Mesendoderm (in vitro differentiated cells): ENCODE data around the gene CCDC9B.

ENCODE experiments used
- DNase-seq: peaks from one replicate; pipeline ENCODE4 v3.0.0; 2013
- H2AK5ac ChIP-seq: 2 replicates; pipeline ENCODE4 v1.6.1; 2013; ENCODE audit warnings: low read length, inconsistent platforms
- H2BK120ac ChIP-seq: 2 replicates; pipeline ENCODE4 v1.6.1; 2013; ENCODE audit warnings: low read depth, mild to moderate bottlenecking, low read length, moderate library complexity, mixed read lengths
- H2BK15ac ChIP-seq: replicated peaks from 2 replicates; pipeline ENCODE4 v1.6.1; 2013; ENCODE audit warnings: low read depth, mild to moderate bottlenecking, moderate library complexity
- H2BK5ac ChIP-seq: 2 replicates; pipeline ENCODE4 v1.6.1; 2013; ENCODE audit warnings: low read length, inconsistent platforms
- H3K18ac ChIP-seq: 2 replicates; pipeline ENCODE4 v1.6.1; 2013; ENCODE audit warnings: mild to moderate bottlenecking, low read length, mixed read lengths
- H3K23ac ChIP-seq: one replicate; pipeline ENCODE4 v1.6.1; 2013; ENCODE audit warnings: low read length
- H3K27ac ChIP-seq: 2 replicates; pipeline ENCODE4 v1.5.1; 2013; ENCODE audit warnings: low read depth, mild to moderate bottlenecking, inconsistent platforms, low read length, moderate library complexity
- H3K27me3 ChIP-seq: 2 replicates; pipeline ENCODE4 v1.6.1; 2013; ENCODE audit warnings: low read length, control low read depth, mild to moderate bottlenecking, inconsistent platforms; ENCODE audit not compliant: insufficient read depth, poor library complexity
- H3K36me3 ChIP-seq: 2 replicates; pipeline ENCODE4 v1.6.1; 2013; ENCODE audit warnings: low read length, inconsistent platforms; ENCODE audit not compliant: control insufficient read depth, insufficient read depth
- H3K4ac ChIP-seq: one replicate; pipeline ENCODE4 v1.6.1; 2013; ENCODE audit warnings: low read depth, mild to moderate bottlenecking, low read length, moderate library complexity
- H3K4me1 ChIP-seq: 2 replicates; pipeline ENCODE4 v1.6.1; 2013; ENCODE audit warnings: low read depth, low read length, inconsistent platforms; ENCODE audit not compliant: control insufficient read depth
- H3K4me2 ChIP-seq: 2 replicates; pipeline ENCODE4 v1.6.1; 2013; ENCODE audit warnings: low read length
- H3K4me3 ChIP-seq: 2 replicates; pipeline ENCODE4 v1.5.1; 2013; ENCODE audit warnings: mild to moderate bottlenecking, low read length
- H3K56ac ChIP-seq: one replicate; pipeline ENCODE4 v1.6.1; 2013; ENCODE audit warnings: low read length
- H3K79me1 ChIP-seq: 2 replicates; pipeline ENCODE4 v1.6.1; 2013; ENCODE audit warnings: low read length, inconsistent platforms
- H3K79me2 ChIP-seq: 2 replicates; pipeline ENCODE4 v1.6.1; 2013; ENCODE audit warnings: mild to moderate bottlenecking, low read length; ENCODE audit not compliant: control insufficient read depth, insufficient read depth
- H3K9ac ChIP-seq: 2 replicates; pipeline ENCODE4 v1.6.1; 2013; ENCODE audit warnings: low read length, inconsistent platforms
- H4K5ac ChIP-seq: one replicate; pipeline ENCODE4 v1.6.1; 2013; ENCODE audit warnings: low read length
- H4K8ac ChIP-seq: one replicate; pipeline ENCODE4 v1.6.1; 2013; ENCODE audit warnings: low read depth, mild to moderate bottlenecking, control low read depth, low read length, moderate library complexity
- WGBS: extraction: QIAGEN DNeasy Blood & Tissue Kit; methylation state at CpG from one replicate; pipeline ENCODE4 v1.1.7; 2013; ENCODE audit warnings: low lambda C conversion rate, missing lambda C conversion rate; ENCODE audit not compliant: insufficient coverage; ENCODE audit errors: extremely low coverage; 5-methylcytosine and 5-hydroxymethylcytosine counted together

Gene CCDC9B

DNA sequence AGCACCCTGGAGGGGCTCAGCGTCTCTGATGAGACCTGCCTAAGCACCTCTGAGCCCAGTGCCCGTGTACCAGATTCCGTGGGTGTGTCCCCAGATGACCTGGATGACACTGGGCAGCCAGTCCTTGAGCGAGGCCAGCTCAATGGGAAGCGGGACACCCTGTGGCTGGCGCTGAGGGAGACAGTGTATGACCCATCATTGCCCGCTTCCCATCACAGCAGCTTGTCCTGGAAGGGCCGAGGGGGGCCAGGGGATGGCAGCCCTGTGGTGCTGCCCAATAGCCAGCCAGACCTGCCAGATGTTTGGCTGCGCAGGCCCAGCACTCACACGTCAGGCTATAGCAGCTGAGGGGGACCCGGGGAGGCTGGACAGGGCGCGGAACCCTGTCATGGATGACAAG is 29.2 kb upstream of the CCDC9B start:
- Histone ChIP-seq H2BK5ac (no peak overlapping the region), H2BK15ac (no peak overlapping the region), H3K79me2 (no peaks in the 10 kb centered on the region), H3K27ac (no peak overlapping the region), H3K4ac (no peak overlapping the region), H3K56ac (no peak overlapping the region), H3K4me1 (peaks cover 2% of the 10 kb centered on the region), H2BK120ac (no peak overlapping the region), H3K23ac (no peak overlapping the region), H3K18ac (no peak overlapping the region), H3K4me2 (no peak overlapping the region), H3K79me1 (no peaks in the 10 kb centered on the region), H4K8ac (no peak overlapping the region), H3K36me3 (no peaks in the 10 kb centered on the region), H3K27me3 (no peaks in the 10 kb centered on the region), H2AK5ac (no peak overlapping the region), H3K9ac (no peak overlapping the region), H4K5ac (no peak overlapping the region), H3K4me3 (no peak overlapping the region)
- no peak for DNase-seq
- no CpG with 5 or more reads among the region's 13 CpGs for WGBS

DNA sequence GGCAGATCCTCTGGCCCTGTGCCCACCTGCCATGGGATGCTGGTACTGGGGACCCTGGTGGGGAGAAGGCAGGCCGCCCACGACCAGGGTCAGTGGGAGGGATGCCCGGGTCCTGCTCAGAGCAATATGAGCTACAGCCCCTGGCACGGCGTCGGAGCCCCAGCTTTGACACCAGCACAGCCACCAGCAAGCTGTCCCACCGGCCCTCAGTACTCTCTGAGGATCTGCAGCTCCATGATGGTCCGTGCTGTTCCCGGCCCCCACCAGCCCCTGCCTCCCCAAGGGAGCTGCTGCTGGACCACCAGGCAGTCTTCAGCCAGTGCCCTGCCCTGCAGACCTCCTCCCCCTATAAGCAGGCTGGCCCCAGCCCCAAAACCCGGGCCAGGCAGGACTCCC is 28.7 kb upstream of the CCDC9B start:
- Histone ChIP-seq H3K36me3 (no peaks in the 10 kb centered on the region), H4K8ac (no peak overlapping the region), H2BK15ac (no peak overlapping the region), H3K18ac (no peak overlapping the region), H3K79me1 (no peaks in the 10 kb centered on the region), H3K79me2 (no peaks in the 10 kb centered on the region), H3K4me1 (peaks cover 2% of the 10 kb centered on the region), H3K27ac (no peak overlapping the region), H3K4ac (no peak overlapping the region), H3K56ac (no peak overlapping the region), H3K27me3 (no peaks in the 10 kb centered on the region), H3K4me2 (no peak overlapping the region), H3K9ac (no peak overlapping the region), H2BK5ac (no peak overlapping the region), H2AK5ac (no peak overlapping the region), H3K4me3 (no peak overlapping the region), H4K5ac (no peak overlapping the region), H2BK120ac (no peak overlapping the region), H3K23ac (no peak overlapping the region)
- WGBS: no CpG with 5 or more reads among the region's 10 CpGs
- DNase-seq: no peak

DNA sequence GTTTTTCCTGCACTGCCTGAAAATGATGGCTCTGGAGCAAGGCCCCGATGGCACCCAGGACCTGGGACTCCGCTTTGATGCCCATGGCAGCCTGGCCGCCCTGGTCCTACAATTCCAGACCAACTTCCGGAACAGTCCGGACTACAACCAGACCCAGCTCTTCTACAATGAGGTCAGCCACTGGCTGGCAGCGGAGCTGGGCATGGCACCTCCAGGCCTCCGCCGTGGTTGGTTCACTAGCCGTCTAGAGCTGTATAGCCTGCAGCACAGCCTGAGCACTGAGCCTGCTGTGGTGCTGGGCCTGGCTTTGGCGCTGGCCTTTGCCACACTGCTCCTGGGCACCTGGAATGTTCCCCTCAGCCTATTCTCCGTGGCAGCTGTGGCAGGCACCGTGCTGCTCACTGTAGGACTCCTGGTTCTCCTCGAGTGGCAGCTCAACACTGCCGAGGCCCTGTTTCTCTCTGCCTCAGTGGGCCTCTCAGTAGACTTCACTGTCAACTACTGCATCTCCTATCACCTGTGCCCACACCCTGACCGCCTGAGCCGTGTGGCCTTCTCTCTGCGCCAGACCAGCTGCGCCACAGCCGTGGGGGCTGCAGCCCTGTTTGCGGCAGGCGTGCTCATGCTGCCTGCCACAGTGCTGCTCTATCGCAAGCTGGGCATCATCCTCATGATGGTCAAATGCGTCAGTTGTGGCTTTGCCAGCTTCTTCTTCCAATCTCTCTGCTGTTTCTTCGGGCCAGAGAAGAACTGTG is 28.2 kb upstream of the CCDC9B start:
- Histone ChIP-seq H3K9ac (no peak overlapping the region), H3K4ac (peak overlapping the region; percentile 1), H3K56ac (no peak overlapping the region), H2BK15ac (no peak overlapping the region), H3K4me2 (no peak overlapping the region), H3K4me1 (peaks cover 2% of the 10 kb centered on the region), H4K5ac (no peak overlapping the region), H3K36me3 (no peaks in the 10 kb centered on the region), H3K27me3 (no peaks in the 10 kb centered on the region), H4K8ac (no peak overlapping the region), H3K23ac (no peak overlapping the region), H3K18ac (no peak overlapping the region), H3K27ac (no peak overlapping the region), H2AK5ac (no peak overlapping the region), H2BK5ac (no peak overlapping the region), H2BK120ac (no peak overlapping the region), H3K79me2 (no peaks in the 10 kb centered on the region), H3K4me3 (no peak overlapping the region), H3K79me1 (no peaks in the 10 kb centered on the region)
- WGBS: no CpG with 5 or more reads among the region's 24 CpGs
- no peak for DNase-seq

DNA sequence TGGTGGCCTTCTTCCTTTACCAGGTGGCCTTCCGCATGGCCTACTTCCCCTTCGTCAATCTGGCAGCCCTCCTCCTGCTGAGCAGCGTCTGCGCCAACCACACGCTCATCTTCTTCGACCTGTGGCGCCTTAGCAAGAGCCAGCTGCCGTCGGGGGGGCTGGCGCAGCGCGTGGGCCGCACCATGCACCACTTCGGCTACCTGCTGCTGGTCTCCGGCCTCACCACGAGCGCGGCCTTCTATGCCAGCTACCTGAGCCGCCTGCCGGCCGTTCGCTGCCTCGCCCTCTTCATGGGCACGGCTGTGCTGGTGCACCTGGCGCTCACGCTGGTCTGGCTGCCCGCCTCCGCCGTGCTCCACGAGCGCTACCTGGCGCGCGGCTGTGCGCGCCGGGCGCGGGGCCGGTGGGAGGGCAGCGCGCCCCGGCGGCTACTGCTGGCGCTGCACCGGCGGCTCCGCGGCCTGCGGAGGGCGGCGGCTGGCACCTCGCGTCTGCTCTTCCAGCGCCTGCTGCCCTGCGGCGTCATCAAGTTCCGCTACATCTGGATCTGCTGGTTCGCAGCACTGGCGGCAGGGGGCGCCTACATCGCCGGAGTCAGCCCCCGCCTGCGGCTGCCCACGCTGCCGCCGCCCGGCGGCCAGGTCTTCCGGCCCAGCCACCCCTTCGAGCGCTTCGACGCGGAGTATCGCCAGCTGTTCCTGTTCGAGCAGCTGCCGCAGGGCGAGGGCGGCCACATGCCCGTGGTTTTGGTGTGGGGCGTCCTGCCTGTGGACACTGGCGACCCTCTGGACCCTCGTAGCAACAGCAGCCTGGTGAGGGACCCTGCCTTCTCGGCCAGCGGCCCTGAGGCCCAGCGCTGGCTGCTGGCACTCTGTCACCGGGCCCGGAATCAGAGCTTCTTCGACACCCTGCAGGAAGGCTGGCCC is 27.2 kb upstream of the CCDC9B start:
- H3K27ac ChIP-seq: no peak overlapping the region
- no peak overlapping the region for H3K18ac ChIP-seq
- WGBS: no CpG with 5 or more reads among the region's 91 CpGs
- H4K5ac ChIP-seq: no peak overlapping the region
- H3K79me2 ChIP-seq: no peaks in the 10 kb centered on the region
- H3K27me3 ChIP-seq: no peaks in the 10 kb centered on the region
- H3K4me3 ChIP-seq: no peak overlapping the region
- no peak overlapping the region for H2BK15ac ChIP-seq
- peak overlapping the region; percentile 85 for H3K56ac ChIP-seq
- no peak overlapping the region for H2BK120ac ChIP-seq
- H2AK5ac ChIP-seq: no peak overlapping the region
- no peaks in the 10 kb centered on the region for H3K79me1 ChIP-seq
- H3K4me1 ChIP-seq: peaks cover 2% of the 10 kb centered on the region
- DNase-seq: peak; percentile 97
- no peak overlapping the region for H2BK5ac ChIP-seq
- no peak overlapping the region for H4K8ac ChIP-seq
- peak overlapping the region; percentile 46 for H3K9ac ChIP-seq
- H3K36me3 ChIP-seq: no peaks in the 10 kb centered on the region
- peak overlapping the region; percentile 68 for H3K4me2 ChIP-seq
- peak overlapping the region; percentile 1 for H3K4ac ChIP-seq
- H3K23ac ChIP-seq: peak overlapping the region; percentile 86

DNA sequence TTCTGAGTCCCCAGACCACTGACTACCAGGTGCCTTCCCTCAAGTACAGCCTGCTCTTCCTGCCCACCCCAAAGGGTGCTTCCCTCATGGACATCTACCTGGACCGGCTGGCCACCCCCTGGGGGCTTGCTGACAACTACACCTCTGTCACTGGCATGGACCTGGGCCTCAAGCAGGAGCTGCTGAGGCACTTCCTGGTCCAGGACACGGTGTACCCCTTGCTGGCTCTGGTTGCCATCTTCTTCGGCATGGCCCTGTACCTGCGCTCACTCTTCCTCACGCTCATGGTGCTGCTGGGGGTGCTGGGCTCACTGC is 26.6 kb upstream of the CCDC9B start:
- H3K18ac ChIP-seq: no peak overlapping the region
- no peaks in the 10 kb centered on the region for H3K79me2 ChIP-seq
- no peaks in the 10 kb centered on the region for H3K79me1 ChIP-seq
- no peak overlapping the region for H3K4me3 ChIP-seq
- peak overlapping the region; percentile 59 for H3K56ac ChIP-seq
- no peak overlapping the region for H4K5ac ChIP-seq
- no peak overlapping the region for H2BK15ac ChIP-seq
- no peaks in the 10 kb centered on the region for H3K36me3 ChIP-seq
- H3K23ac ChIP-seq: peak overlapping the region; percentile 86
- H3K4me2 ChIP-seq: no peak overlapping the region
- H3K4ac ChIP-seq: no peak overlapping the region
- no peak overlapping the region for H2AK5ac ChIP-seq
- H3K27ac ChIP-seq: no peak overlapping the region
- no peaks in the 10 kb centered on the region for H3K4me1 ChIP-seq
- H4K8ac ChIP-seq: no peak overlapping the region
- no CpG with 5 or more reads among the region's 5 CpGs for WGBS
- H3K27me3 ChIP-seq: no peaks in the 10 kb centered on the region
- peak overlapping the region; percentile 21 for H3K9ac ChIP-seq
- DNase-seq: no peak
- no peak overlapping the region for H2BK5ac ChIP-seq
- H2BK120ac ChIP-seq: no peak overlapping the region
